Midbrain (tissue), 1 donor: Measurements from ENCODE around the gene ALDH1A1.
"Not testable (repeated sequence)": the region's sequence is repeated elsewhere in the genome, so short reads cannot be mapped to it uniquely, and the experiment has no call there.

Source experiments
- DNase-seq: peaks from one replicate; lab custom pipeline; 2025; lab: John Stamatoyannopoulos, UW

Gene ALDH1A1

GRCh38 chr9:72943844-72944462 lies 8.9 kb downstream of the ALDH1A1 start:
- no peak for DNase-seq

- no peak for DNase-seq
Observed at GRCh38 chr9:72942451-72942850, 10.4 kb downstream of the ALDH1A1 start.

- DNase-seq: not testable (repeated sequence)
Observed at GRCh38 chr9:72939581-72939980, 13.3 kb downstream of the ALDH1A1 start.

- no peak for DNase-seq
Observed at GRCh38 chr9:72937545-72937944, 15.3 kb downstream of the ALDH1A1 start.

- no peak for DNase-seq
Observed at GRCh38 chr9:72936679-72937078, 16.2 kb downstream of the ALDH1A1 start.

- no peak for DNase-seq
Observed at GRCh38 chr9:72936266-72936665, 16.6 kb downstream of the ALDH1A1 start.

GRCh38 chr9:72935595-72935994 lies 17.3 kb downstream of the ALDH1A1 start:
- no peak for DNase-seq

GRCh38 chr9:72933730-72934665 lies 18.9 kb downstream of the ALDH1A1 start:
- no peak for DNase-seq

GRCh38 chr9:72932619-72933018 lies 20.2 kb downstream of the ALDH1A1 start:
- no peak for DNase-seq

GRCh38 chr9:72931897-72932296 lies 21.0 kb downstream of the ALDH1A1 start:
- no peak for DNase-seq

GRCh38 chr9:72931437-72931836 lies 21.4 kb downstream of the ALDH1A1 start:
- no peak for DNase-seq

GRCh38 chr9:72930828-72931227 lies 22.0 kb downstream of the ALDH1A1 start:
- DNase-seq: no peak

GRCh38 chr9:72929542-72929941 lies 23.3 kb downstream of the ALDH1A1 start:
- no peak for DNase-seq

GRCh38 chr9:72928042-72928507 lies 24.8 kb downstream of the ALDH1A1 start:
- DNase-seq: no peak

GRCh38 chr9:72926506-72926905 lies 26.3 kb downstream of the ALDH1A1 start:
- DNase-seq: no peak

- no peak for DNase-seq
Observed at GRCh38 chr9:72925891-72926290, 27.0 kb downstream of the ALDH1A1 start.

- DNase-seq: no peak
Observed at GRCh38 chr9:72925126-72925789, 27.6 kb downstream of the ALDH1A1 start.

GRCh38 chr9:72924154-72924790 lies 28.6 kb downstream of the ALDH1A1 start:
- no peak for DNase-seq

- DNase-seq: no peak
Observed at GRCh38 chr9:72923077-72923476, 29.8 kb downstream of the ALDH1A1 start.

GRCh38 chr9:72921888-72922654 lies 30.8 kb downstream of the ALDH1A1 start:
- DNase-seq: no peak

- no peak for DNase-seq
Observed at GRCh38 chr9:72919246-72919945, 33.5 kb downstream of the ALDH1A1 start.
